GM19193 (cell line): ENCODE results near the gene CST2.

ENCODE experiments used
- POLR2A ChIP-seq: IDR thresholded peaks from 4 replicates; pipeline ENCODE4 v1.6.1; 2011; ENCODE audit not compliant: insufficient read depth, insufficient read length; ENCODE audit errors: extremely low read depth

CST2 gene, protein sequence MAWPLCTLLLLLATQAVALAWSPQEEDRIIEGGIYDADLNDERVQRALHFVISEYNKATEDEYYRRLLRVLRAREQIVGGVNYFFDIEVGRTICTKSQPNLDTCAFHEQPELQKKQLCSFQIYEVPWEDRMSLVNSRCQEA

GRCh38 chr20:23826541-23827021 is at the start of gene CST2:
CST2 (minus strand) TSS chr20:23826729; CDS start chr20:23826660, 69 bp downstream.
- no peak for TF ChIP-seq POLR2A

- no peak for TF ChIP-seq POLR2A
These were observed 49.2 kb upstream of the CST2 start for GRCh38 chr20:23875606-23876237.

DNA sequence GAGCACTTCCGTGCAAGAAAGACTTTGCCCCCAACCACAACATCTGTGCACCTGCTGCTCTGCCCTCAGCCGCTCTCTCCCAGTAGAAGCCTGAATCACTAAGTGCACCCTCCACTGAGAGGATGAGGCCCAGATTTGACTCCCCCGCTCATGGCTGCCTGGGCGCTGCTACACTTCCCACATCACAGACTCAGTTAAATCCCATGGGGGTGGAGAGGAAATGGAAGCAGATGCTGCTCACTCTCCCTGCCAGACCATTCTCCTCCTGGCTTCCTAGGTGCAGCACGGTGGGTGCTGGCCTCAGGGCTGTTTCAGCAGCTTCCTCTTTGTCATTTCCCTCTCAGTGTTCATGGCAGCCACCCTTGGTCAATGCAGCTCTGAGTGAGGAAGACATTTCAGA is 48.2 kb upstream of the CST2 start:
- no peak for TF ChIP-seq POLR2A

- TF ChIP-seq POLR2A, result no peak
These were observed 47.0 kb upstream of the CST2 start for GRCh38 chr20:23873370-23874015.

- no peak for TF ChIP-seq POLR2A
These were observed 45.5 kb upstream of the CST2 start for GRCh38 chr20:23872065-23872464.

GRCh38 chr20:23870461-23870860 is 43.9 kb upstream of the CST2 start:
- no peak for TF ChIP-seq POLR2A

DNA sequence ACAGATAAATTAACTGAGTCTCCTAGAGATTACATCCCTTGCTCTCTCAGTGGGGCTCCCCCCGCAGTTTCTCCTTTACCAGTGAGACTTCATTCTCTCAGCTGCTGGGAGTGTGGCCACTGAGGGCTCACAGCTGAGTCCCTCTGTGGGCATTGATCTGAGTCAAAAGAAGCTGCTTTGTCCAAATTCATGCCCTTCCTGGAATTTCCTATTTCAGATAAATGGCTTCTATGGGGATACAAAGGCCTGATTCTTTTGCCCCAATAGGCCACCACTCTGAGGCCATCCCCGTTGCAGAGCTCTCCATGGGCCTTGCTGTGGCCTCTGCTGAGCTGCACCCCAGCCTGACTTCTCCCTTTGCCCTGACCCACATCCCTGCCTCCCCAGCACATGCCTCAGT is 43.0 kb upstream of the CST2 start:
- no peak for TF ChIP-seq POLR2A

GRCh38 chr20:23868321-23868720 is 41.8 kb upstream of the CST2 start:
- TF ChIP-seq POLR2A, result no peak

DNA sequence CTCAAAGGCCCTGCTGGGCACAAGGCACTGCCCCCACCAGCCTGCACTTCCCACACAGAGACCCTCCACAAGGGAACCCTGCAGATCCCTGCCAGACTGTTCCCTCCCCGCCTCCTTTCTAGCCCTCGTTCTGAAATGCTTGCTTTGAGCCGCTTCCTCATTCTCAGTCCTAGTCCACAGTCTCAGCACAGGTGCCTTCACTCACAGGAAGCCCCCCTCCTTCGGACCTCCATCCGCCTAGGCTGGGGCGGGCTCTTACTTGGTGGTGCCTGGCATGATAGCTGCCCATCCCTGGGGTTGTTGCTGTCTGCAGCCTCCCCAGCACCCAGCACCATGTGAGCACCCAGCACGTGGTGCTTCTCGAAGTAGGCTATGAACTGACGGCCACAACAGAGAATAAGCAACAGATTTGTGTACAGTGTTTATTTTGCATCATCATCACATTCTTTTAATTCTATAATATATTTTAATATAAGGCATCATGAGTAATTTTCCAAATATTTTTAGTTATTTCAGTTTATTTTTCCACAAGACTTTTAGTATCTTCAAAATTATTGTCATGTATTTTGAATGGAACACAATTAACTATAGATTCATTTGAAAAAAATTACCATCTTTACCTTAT is 40.7 kb upstream of the CST2 start:
- no peak for TF ChIP-seq POLR2A

- TF ChIP-seq POLR2A, result no peak
These were observed 31.6 kb upstream of the CST2 start for GRCh38 chr20:23857962-23858595.

- TF ChIP-seq POLR2A, result no peak
These were observed 30.2 kb upstream of the CST2 start for GRCh38 chr20:23856736-23857135.

DNA sequence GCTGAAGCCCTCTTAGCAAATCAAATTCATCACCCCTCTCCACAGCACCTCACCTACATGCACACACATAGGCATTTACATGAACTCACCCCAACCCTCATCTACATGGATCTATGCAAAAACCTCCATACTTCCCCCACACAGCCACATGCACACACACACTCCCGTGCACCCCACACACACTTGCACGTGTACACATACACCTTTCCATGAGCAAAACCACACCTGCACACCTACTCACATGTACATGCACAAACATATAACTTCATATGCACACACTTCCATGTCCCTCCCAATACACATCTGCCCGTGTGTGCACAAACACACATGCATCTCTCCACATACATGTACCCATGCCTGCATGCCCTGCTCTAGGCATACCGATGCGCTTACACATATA is 29.7 kb upstream of the CST2 start:
- TF ChIP-seq POLR2A, result no peak

DNA sequence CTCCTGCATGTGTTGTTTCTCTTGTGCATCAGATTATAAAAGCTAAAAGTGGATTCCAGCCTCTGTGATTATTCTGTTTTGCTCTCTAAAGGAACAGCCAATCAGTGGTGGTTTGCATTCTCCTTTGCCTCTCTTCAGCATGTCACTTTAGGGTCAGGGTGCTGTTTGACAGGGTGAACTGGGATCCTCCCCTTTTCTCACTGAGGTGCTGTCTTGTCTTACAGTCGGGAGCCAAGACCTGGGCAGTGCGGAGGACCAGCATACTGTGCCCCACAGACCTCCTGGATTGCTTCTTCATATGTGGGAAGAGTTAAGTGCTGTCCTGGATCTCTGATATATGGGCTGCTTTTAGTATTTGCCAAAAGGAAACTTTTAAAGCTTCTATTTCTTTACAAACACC is 15.2 kb upstream of the CST2 start:
- no peak for TF ChIP-seq POLR2A

DNA sequence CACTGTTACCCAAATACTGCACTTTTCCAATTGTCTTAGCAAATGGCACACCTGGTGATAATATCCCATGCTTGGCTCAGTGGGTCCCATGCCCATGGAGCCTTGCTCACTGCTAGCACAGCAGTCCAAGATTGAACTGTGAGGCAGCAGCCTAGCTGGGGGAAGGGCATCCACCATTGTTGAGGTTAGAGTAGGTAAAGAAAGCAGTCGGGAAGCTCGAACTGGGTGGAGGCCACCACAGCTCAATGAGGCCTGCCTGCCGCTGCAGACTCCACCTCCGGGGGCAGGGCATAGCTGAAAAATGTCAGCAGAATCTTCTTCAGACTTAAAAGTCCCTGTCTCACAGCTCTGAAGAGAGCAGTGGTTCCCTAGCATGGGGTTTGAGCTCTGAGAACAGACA is 9.2 kb upstream of the CST2 start:
- TF ChIP-seq POLR2A, result no peak

GRCh38 chr20:23832775-23833513 is 6.4 kb upstream of the CST2 start:
- no peak for TF ChIP-seq POLR2A

DNA sequence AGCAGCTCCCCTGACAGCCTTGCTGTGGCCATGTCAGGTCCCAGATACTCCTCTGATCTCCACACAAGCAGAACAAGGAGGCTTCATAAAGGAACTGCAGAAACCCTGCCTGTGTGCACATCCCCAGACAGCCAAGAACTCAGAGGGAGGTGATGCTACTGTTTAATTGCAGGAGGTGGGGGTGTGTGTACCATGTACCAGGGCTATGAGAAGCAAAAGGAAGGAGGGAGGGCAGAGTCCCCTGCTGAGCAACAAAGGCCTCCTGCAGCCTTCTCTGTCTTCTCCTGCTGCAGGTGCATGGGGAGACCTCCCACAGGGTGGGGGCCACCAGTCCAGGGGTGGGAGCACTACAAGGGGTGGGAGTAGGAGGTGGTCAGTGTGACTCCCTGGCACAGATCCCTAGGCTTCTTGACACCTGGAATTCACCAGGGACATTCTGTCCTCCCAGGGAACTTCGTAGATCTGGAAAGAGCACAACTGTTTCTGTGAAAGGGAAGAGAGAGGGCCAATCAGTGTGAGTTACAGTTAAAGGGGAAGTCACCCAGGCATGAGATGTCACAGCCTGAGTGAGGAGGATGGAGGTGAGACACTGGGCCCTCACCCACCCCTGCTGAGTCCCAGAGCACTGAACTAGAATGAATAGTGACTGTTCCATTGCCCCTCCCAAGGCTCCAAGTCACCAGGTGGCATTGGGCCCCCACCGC is 2.8 kb downstream of the CST2 start:
- TF ChIP-seq POLR2A, result no peak
